HL-60 (cell line): Measurements from ENCODE around the gene RNF144A.

Experiments
- CTCF ChIP-seq: IDR thresholded peaks from one replicate; pipeline ENCODE4 v1.5.1; 2011; ENCODE audit warnings: low read length, control low read depth, inconsistent platforms; ENCODE audit not compliant: insufficient read depth
- GABPA ChIP-seq: IDR thresholded peaks from 2 replicates; pipeline ENCODE4 v1.6.1; 2012; ENCODE audit warnings: low read depth
- POLR2AphosphoS5 ChIP-seq: IDR thresholded peaks from 2 replicates; pipeline ENCODE4 v1.6.1; 2012; ENCODE audit warnings: low read depth
- REST ChIP-seq: IDR thresholded peaks from 2 replicates; pipeline ENCODE4 v1.6.1; 2012; ENCODE audit warnings: low read depth; ENCODE audit not compliant: insufficient replicate concordance

- no peak for TF ChIP-seq CTCF
- no peak for TF ChIP-seq GABPA
- no peak for TF ChIP-seq REST
- TF ChIP-seq POLR2AphosphoS5: no peak
Measured at GRCh38 chr2:6954586-6954985, 37.4 kb downstream of the RNF144A start.
